Liver (tissue), 3 donors: ENCODE measurements around the gene FGF19.

ENCODE experiments used
- CTCF ChIP-seq: fragments of 150-350 bp; IDR thresholded peaks from 2 replicates; pipeline ENCODE4 v1.5.1; 2017; ENCODE audit warnings: improper control_type of control experiment, low read depth, low read length; ENCODE audit not compliant: missing input control
- EGR1 ChIP-seq, 2 donors: IDR thresholded peaks; 2 replicates each; pipeline ENCODE4 v1.6.1; 2016 to 2018; ENCODE audit warnings: antibody characterized with exemption in 2 of 2, low read depth in 2 of 2
- FOXA1 ChIP-seq: IDR thresholded peaks from 2 replicates; pipeline ENCODE4 v1.6.1; 2016; ENCODE audit warnings: antibody characterized with exemption
- GABPA ChIP-seq, 2 donors: IDR thresholded peaks in 1 of 2; conservative IDR thresholded peaks in 1 of 2; 2 replicates each; pipeline ENCODE4 v1.6.1; 2016; ENCODE audit warnings: antibody characterized with exemption in 2 of 2, mild to moderate bottlenecking in 1 of 2, moderate library complexity in 1 of 2
- RAD21 ChIP-seq, 2 donors: IDR thresholded peaks; 2 replicates each; pipeline ENCODE4 v1.6.1; 2016; ENCODE audit warnings: antibody characterized with exemption in 2 of 2, mild to moderate bottlenecking in 2 of 2
- RXRA ChIP-seq, 2 donors: IDR thresholded peaks; 2 replicates each; pipeline ENCODE4 v1.6.1; 2017 to 2018; ENCODE audit warnings: antibody characterized with exemption in 2 of 2, mild to moderate bottlenecking in 1 of 2
- TAF1 ChIP-seq: conservative IDR thresholded peaks from 2 replicates; pipeline ENCODE4 v1.6.1; 2016; ENCODE audit warnings: antibody characterized with exemption, mild to moderate bottlenecking
- YY1 ChIP-seq: IDR thresholded peaks from 2 replicates; pipeline ENCODE4 v1.6.1; 2016; ENCODE audit warnings: antibody characterized with exemption, mild to moderate bottlenecking
- TF ChIP-seq, protein P1 (sequence below): IDR thresholded peaks from 2 replicates; pipeline ENCODE4 v1.6.1; 2016; ENCODE audit warnings: antibody characterized with exemption, mild to moderate bottlenecking
- TF ChIP-seq, protein P2 (sequence below): IDR thresholded peaks from 2 replicates; pipeline ENCODE4 v1.6.1; 2016; ENCODE audit warnings: antibody characterized with exemption
- TF ChIP-seq, protein P3 (sequence below): IDR thresholded peaks from 2 replicates; pipeline ENCODE4 v1.6.1; 2016; ENCODE audit warnings: antibody characterized with exemption
- TF ChIP-seq, protein P4 (sequence below): IDR thresholded peaks from 2 replicates; pipeline ENCODE4 v1.6.1; 2016; ENCODE audit warnings: antibody characterized with exemption
- donor health status: healthy.
- donor health status: healthy.

DNA sequence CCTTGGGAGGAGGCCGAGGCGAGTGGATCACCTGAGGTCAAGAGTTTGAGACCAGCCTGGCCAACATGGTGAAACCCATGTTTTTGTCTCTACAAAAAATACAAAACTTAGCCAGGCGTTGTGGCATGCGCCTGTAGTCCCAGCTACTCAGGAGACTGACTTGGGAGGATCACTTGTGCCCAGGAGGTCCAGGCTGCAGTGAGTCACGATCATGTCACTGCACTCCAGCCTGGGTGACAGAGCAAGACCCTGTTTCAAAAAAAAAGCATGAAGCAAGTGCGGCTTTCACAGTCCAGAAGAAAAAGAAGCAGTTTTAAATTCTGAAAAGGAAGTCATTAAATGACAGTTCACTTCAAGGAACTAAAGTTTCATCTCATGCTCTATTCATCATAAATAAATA, 21.6 kb downstream of the FGF19 start:
- TF ChIP-seq CTCF (no peak), GABPA (IDR thresholded peaks at IDR 0.05 in 1 of 2, conservative IDR thresholded peaks at IDR 0.05 in 1 of 2) (no peak), RAD21 (IDR thresholded peaks at IDR 0.05) (no peak), FOXA1 (no peak), TAF1 (no peak), YY1 (no peak), RXRA (IDR thresholded peaks at IDR 0.05) (no peak), EGR1 (IDR thresholded peaks at IDR 0.05; ENCODE audit: low read depth in 2 of 2) (no peak)
- TF ChIP-seq, protein P1, sequence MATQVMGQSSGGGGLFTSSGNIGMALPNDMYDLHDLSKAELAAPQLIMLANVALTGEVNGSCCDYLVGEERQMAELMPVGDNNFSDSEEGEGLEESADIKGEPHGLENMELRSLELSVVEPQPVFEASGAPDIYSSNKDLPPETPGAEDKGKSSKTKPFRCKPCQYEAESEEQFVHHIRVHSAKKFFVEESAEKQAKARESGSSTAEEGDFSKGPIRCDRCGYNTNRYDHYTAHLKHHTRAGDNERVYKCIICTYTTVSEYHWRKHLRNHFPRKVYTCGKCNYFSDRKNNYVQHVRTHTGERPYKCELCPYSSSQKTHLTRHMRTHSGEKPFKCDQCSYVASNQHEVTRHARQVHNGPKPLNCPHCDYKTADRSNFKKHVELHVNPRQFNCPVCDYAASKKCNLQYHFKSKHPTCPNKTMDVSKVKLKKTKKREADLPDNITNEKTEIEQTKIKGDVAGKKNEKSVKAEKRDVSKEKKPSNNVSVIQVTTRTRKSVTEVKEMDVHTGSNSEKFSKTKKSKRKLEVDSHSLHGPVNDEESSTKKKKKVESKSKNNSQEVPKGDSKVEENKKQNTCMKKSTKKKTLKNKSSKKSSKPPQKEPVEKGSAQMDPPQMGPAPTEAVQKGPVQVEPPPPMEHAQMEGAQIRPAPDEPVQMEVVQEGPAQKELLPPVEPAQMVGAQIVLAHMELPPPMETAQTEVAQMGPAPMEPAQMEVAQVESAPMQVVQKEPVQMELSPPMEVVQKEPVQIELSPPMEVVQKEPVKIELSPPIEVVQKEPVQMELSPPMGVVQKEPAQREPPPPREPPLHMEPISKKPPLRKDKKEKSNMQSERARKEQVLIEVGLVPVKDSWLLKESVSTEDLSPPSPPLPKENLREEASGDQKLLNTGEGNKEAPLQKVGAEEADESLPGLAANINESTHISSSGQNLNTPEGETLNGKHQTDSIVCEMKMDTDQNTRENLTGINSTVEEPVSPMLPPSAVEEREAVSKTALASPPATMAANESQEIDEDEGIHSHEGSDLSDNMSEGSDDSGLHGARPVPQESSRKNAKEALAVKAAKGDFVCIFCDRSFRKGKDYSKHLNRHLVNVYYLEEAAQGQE: no peak
- TF ChIP-seq, protein P2, sequence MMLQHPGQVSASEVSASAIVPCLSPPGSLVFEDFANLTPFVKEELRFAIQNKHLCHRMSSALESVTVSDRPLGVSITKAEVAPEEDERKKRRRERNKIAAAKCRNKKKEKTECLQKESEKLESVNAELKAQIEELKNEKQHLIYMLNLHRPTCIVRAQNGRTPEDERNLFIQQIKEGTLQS: no peak
- TF ChIP-seq, protein P3, sequence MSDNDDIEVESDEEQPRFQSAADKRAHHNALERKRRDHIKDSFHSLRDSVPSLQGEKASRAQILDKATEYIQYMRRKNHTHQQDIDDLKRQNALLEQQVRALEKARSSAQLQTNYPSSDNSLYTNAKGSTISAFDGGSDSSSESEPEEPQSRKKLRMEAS: no peak
- TF ChIP-seq, protein P4, sequence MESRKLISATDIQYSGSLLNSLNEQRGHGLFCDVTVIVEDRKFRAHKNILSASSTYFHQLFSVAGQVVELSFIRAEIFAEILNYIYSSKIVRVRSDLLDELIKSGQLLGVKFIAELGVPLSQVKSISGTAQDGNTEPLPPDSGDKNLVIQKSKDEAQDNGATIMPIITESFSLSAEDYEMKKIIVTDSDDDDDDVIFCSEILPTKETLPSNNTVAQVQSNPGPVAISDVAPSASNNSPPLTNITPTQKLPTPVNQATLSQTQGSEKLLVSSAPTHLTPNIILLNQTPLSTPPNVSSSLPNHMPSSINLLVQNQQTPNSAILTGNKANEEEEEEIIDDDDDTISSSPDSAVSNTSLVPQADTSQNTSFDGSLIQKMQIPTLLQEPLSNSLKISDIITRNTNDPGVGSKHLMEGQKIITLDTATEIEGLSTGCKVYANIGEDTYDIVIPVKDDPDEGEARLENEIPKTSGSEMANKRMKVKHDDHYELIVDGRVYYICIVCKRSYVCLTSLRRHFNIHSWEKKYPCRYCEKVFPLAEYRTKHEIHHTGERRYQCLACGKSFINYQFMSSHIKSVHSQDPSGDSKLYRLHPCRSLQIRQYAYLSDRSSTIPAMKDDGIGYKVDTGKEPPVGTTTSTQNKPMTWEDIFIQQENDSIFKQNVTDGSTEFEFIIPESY: no peak
